COR-L47 (cell line): Measurements from ENCODE around the gene SF3A2.

Experiments
- DNase-seq: peaks from one replicate; lab custom pipeline; 2025; lab: John Stamatoyannopoulos, UW

The SF3A2 gene

DNA sequence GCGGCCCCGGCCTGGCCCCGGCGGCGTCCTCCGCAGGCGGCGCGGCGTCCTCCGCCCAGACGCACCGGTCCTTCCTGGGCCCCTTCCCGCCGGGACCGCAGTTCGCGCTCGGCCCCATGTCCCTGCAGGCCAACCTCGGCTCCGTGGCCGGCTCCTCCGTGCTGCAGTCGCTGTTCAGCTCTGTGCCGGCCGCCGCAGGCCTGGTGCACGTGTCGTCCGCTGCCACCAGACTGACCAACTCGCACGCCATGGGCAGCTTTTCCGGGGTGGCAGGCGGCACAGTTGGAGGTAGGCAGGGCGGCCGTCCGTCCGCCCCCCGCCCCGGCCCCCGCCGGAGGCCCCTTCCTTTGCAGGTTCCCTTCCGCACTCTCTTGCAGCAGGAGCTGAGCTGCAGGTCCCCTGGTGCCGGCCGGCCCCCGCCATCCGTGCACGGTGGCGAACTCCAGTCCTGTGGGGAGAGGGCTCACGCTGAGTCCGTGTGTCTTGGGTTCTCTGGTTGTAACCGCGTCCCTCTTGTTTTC is 9.7 kb upstream of the SF3A2 start:
- DNase-seq, result no peak

DNA sequence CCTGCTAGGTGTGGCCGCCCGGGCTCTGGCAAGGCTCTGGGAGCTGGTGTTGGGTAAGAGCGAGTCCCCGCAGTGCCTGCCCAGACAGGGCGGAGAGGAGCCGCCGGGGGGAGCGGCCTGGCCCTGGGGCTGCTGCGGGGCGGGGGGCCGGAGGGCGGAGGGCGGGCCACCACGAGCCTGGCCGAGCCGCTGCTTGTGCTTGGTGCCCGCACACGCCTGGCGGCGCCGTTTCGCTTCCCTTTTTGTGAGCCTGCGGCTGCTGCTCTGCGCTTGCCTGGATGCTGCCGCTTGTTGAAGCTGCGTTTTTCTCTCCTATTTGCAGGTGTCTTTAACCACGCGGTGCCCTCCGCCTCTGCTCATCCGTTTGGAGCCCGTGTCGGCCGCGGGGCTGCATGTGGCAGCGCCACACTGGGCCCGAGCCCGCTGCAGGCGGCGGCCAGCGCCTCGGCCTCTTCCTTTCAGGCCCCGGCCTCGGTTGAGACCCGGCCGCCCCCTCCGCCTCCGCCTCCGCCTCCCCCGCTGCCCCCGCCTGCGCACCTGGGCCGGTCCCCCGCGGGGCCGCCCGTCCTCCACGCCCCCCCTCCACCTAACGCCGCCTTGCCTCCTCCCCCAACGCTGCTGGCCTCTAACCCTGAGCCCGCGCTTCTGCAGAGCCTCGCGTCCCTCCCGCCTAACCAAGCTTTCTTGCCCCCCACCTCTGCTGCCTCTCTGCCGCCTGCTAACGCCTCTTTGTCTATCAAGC is 9.0 kb upstream of the SF3A2 start:
- no peak for DNase-seq

DNA sequence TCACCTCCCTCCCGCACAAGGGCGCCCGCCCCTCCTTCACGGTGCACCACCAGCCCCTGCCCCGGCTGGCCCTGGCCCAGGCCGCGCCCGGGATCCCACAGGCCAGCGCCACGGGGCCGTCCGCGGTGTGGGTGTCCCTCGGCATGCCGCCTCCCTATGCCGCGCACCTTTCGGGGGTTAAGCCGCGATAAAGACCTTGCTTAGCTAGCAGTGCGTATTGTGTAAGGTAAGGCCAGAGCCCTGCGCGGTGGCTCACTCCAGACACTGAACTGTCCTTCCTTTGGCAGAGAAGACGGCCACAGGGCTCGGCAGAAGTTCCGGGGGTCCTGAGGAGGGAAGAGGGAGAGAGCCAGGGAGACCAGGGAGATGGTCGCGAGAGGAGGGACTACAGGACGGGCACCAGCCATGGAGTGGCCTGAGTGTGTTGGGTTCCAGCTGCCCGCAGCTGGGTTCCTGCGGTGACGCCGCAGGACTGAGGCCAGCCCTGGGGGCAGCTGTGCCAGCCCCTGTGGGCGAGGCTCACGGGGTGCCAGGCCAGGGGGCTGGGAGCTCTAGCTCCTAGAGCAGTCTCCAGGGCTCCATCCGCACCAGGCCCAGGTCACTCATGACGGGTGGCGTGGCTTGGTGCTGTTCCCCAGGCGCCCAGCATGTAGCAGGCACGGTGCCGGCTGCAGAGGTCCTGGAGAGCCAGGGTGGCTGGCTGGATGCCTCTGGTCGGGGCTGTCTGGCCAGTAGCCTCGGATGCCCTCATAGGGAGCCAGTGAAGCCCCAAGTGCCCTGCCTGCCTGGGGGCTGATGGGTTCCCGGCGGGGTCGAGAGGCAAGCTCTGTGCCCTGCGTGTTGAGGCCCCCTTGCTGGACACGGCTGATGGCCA is 8.2 kb upstream of the SF3A2 start:
- DNase-seq, result no peak

DNA sequence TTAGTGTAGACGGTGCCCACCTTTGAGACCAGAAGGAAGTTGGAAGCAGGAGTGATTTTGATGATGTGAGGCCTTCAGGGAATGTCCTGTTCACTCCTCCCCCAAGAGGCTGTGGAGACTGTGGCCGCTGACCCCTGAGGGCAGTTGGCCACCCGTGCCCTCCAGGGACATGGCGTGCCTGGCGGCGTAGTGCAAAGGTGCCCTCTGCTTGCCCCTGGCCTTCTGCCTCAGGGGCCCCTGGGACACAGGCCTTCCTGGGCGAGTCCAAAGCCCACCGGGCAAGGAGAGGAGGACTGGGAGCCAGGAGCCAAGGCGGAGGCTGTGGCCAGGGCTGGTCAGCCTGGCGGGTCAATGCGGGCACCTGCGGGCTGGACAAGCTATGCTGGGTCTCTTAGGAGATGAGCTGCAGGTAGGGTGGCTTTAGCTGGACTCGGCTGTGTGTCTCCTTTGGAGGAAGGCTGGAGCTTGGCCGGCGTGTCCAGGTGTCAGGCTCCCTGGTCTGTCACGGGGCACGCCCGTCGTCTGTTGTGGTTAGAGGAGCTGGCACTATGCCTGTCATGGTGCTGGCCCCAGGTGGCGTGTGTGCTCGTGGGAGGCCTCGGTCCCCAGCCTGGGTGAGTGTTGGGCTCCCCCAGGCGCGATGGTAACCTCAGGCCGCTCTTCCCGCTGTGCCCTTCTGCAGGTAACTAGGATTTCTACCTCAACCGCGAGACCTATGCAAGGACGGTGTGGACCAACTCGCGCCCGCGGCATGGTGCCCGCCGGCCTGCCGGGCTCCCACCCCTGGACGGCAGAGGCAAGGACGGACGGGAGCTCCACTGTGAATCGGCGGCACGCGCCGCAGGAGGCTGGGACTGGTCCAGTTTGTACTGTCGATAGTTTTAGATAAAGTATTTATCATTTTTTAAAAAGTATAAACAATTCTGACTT is 7.3 kb upstream of the SF3A2 start:
- no peak for DNase-seq

DNA sequence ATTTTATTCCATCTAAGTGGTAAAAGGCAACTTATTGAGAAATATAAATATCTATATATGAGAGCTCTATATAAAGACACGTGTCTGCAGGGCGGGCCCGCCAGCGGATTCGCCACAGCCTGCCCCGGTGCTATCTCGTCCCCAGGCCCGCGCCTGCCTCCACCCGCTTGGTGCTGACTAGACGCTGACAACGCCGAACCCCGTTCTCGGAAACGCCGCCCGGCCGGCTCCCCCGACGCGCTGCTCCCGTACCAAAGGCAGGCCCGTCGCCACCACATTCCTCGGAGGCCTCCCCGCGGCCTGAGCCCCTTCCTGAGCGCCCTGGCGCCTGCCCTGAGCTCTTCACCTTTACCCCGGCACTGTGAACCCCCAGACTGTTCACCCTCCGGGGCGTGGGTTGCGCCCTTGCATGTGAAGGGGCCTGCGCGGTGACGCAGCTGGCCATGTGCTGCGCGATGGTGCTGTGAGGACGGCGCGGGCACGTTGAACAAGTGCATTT is 6.5 kb upstream of the SF3A2 start:
- DNase-seq, result no peak

DNA sequence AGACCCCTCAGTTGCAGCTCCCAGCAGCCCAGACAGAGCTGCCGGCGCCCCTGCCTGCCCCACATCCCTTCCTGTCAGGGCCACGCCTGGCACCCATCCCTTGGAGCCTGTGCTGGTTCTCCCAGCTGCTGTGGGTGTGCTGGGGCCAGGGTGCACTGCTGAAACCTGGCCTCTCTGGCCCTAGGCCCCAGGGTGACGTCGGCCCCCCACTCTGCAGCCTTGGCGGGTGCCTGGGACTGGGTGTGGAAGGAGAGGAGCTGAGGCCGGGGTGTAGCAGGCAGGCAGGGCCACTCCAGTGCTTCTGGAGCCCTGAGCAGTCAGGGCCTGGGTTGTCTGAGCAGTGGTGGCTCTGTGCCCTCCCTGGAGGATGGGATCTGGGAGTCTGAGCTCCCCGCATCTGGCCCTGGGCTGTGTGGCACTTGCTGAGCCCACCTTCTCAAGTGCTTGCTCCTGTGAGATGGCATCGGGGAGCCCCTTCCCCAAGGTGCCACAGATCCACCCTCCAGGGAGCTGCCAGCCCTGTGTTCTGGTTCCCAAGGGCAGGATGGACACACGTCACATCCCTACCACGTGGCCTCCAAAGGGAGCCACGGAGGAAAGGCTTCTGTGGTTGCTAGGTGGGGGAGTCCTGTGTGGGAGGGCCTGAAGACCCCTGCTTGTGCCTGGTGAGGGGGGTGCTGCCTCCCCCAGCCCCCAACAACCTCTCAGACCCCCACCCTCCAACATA is 5.7 kb upstream of the SF3A2 start:
- no peak for DNase-seq

DNA sequence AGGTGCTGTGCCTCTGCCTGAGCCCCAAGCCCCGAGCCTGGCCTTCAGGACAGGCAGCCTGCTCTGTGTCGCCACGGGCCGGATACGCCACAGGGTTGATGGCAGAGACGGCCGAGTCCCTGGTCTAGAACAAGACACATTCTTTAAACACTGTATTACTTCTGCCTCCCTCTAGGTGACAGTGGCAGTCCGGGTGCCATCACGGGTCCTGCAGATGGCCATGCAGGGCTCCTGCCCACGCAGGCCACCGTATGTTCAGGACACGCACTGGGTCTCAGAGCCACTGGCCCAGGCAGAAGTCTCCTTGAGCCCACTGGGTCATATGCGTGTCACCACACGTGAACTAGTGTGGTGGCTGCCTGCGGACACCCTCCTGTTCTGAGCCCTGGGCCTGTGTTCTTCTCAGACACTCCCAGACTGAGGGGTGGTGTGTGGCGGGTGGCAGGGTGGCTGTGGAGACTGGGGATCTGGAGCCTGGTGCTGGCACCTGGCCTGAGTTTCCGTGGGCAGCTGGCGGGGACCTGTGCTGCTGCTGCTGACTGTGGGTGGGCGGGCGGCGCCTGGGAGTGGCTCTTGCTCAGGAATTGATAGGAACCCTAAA is 4.9 kb upstream of the SF3A2 start:
- DNase-seq, result no peak

DNA sequence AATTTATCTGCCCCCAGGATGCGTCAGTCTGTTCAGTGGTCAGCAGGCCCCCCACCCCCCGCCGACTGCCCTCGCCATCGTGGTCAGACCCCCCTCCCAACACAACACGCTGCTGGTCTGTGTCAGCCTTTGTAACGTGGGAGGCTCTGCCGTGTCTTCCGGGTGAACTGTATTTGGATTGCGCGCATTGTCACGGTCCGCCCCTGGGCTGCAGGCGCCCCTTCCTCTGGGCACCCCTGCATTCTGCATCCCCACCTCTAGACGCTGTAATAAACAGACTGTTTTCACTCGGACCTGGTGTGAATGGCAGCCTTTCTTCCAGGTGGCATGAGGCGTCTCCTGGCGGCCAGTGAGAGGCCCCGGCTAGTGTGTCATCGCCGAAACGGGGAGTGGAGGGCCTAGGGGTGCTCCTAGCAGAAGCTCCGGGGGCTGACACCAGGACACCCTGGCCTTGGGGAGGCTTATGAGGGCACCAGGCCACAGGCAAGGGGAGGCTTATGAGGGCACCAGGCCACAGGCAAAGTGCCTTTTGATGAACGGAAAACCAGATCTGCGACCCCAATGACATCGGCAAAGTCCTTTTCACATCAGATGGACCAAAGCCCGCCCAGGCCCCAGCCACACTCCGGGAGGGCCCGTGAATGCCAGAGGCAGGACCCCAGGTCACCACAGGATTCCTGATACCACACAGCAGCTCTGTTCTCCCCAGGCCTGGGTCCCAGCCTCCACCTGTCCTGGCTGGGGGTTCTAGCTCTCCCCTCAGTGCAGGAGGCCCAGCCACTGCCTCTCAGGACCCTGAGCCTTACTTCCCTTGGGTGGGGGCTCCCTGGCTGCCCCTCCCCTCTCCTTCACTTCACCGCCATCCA is 4.1 kb upstream of the SF3A2 start:
- no peak for DNase-seq

DNA sequence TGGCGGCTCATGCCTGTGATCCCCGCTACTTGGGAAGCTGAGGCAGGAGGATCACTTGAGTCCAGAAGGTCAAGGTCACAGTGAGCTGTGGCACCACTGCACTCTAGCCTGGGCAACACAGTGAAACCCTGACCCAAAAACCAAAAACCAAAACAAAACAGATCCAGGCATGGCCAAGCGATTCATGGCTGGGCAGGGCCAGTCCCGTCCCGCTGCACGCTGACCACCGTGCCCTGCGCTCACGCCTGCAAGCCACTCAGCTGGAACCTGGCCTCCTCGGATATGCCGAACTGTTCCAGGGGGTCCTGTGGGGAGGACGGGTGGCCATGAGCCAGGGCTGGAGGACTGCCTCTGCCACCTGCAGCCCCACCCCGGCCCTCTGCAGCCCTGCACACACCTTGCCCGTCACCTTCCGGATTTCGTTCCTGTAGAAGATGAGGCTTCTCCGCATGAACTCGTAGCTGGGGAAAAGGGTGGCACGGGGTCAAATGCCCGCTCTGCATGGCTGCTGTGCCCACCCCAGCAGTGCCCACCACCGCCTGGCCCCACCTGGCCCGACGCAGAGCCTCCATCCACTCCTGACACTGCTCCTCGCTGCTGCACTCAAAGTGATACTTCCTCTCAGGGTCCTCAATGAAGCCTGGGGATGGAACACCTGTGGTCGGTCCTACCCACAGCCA is 2.9 kb upstream of the SF3A2 start:
- DNase-seq, result no peak

DNA sequence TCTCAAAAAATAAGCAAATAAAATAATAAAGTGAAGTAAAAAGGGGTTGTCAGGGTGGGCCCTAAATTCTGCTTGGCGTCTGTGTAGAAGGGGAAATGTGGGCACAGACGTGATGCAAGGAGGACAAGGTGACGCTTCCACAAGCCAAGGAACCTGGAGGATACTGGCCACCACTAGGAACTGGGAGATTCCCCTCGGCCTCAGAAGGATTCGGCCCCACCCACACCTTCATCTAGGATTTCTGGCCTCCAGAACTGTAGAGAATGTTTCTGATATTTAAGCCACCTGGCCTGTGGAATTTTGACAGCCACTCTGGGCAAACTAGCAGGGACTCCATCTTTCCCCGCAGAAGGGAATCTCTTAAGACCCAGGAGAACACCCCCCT is 1.6 kb upstream of the SF3A2 start:
- DNase-seq, result no peak

DNA sequence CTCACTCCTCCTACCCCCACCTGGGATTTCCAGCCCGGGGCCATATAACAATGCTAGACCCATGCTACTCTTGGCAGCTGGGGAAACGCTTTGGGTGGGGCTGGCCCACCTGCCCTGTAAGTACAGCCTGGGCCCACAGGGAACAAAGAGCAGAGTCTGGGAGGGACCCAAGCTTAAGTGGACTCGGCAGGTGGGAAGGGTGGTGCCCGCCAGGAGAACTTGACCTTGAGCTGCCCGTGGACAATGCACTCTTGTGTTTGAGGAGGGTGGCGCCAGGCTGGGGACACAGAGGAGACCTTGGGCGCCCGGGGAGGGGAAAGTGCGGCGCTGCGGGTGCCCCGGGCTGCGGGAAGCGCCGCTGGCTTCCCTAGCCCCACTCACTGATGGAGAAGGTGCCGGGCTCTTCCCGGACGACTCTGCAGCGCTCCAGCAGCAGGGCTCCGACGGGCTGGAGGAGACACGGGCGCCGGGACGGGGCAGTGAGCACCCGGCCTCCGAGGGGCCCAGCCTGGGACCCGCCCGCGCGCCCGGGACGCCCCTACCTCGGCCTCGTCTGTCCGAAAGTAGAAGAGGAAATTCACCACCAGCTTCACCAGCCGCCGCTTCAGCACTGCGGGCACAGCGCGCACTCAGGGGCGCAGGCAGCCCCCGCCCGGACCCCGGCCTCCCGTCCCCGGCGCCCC is 1.1 kb upstream of the SF3A2 start:
- peak; percentile 96 for DNase-seq

DNA sequence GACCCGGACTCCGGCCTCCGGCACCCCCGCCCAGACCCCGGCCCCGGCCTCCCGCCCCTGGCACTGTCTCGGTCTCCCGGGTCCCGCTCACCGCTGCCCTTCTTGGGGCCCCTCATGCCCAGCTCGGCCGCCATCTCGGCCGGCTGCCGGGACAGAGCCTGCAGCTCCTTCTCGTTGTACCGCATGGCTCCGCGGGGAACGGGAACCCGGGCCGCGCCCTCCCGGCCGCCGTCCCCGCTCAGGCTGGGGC is 635 bp upstream of the SF3A2 start:
- DNase-seq, result no peak

DNA sequence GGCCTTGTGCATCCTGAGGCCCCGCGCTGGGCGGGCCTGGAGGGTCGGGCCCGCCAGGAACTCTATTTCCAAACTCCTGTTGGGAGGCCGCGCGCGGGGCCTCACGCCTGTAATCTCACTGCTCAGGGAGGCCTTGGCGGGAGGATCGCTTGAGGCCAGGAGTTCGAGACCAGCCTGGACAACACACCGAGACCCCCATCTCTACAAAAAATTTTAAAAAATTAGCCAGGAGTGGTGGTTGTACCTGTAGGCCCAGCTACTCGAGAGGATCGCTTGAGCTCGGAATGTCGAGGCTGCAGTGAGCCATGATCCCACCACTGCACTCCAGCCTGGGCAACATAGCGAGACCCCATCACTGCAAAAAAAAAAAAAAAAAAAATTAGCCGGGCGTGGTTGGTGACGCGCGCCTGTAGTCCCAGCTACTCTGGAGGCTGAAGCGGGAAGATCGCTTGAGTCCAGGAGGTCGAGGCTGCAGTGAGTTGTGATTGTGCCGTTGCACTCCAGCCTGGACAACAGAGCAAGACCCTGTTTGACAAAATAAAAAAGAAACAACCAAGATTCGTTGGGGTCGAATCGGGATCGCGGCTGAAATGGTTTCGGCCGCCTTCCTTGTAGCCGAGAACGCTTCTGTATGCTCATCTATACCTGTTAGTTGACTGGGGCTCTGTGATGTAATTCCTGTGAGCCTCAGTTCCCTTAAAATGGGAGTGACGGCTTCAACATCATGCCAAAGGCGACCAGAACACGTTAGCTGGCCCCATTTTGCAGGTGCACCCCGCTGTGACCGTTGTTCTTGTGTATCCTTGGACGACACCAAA is 636 bp downstream of the SF3A2 start:
- no peak for DNase-seq

DNA sequence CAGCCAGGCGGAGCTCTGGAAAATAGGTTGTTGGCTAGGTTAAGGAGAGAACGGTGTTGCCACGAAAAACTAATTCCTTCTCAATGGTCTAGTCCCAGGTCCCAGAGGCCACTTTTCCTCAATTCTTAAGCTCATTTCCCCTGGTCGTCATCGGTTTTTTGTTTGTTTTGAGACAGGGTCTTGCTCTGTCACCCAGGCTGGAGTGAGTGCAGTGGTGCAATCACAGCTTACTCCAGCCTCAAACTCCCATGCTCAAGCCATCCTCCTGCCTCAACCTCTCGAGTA is 1.2 kb downstream of the SF3A2 start:
- DNase-seq, result no peak

DNA sequence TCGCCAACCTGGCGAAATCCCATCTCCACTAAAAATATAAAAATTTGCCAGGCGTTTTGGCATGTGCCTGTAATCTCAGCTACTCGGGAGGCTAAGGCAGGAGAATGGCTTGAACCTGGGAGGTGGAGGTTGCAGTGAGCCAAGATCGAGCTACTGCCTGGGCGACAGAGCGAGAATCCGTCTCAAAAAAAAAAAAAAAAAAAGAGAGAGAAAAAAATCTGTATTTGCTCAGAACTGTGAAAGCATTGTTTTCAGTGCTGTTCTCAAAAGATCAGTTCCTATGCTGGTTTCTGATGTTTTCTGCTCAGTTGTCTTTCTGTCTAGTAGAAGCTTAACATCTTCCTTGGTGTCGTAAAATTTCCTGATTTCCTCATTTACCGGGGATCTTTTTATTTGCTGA is 2.5 kb downstream of the SF3A2 start:
- no peak for DNase-seq

DNA sequence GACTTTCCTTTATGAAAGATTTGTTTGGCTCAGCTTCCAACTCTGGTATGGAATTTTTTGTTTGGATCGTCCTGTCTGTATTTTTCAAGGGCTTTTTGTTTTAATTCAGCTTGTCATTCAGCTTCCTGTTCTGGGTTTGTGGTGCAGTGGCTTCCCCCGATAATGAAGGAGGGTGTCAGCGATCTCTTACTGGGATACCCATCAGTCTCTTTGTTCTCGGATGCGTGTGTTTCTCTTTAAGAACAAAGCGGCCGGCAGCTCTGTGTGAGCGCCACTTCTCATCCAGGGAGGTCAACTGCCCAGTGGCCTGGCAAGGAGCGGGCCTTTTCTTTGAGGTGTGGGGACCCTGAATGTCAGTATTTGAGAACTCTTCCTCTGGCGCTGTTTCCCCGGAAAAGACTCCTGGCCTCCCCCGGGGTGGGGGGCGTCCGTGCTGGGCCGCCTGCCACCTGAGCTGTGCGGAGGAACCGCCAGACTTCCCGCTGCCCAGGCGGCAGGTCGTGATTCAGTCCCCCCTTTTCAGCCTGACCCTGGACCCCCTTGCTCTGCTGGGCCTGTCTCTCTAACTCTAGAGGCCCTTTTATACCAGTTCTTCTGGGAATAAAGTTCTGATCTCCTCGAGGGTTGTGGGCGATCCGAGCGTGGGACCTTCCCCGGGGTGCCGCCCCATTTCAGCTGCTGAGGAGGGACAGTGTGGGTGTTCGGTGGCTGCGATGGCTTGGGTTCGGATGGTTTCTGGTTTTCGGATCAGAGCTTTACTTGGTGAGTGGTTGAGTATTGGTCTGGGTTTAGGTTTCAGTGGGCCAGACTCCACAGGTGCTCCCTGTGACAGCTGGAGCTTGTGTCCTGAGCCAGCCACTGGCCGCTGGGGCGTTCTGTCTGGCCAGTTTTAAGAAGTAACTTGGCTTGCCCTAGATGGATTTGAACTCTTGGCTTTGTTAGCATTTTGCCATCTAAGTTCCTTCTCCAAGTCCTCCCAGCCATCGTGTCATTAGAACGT is 3.4 kb downstream of the SF3A2 start:
- DNase-seq, result peak; percentile 31
